GM12878 (cell line): Measurements from ENCODE around the gene PLIN3.

Experiments
- CTCF ChIP-seq, 3 experiments: IDR thresholded peaks in 2 of 3; conservative IDR thresholded peaks in 1 of 3; 2 replicates each; pipeline ENCODE4 v1.5.1; 2011; ENCODE audit warnings: low read depth in 3 of 3, low read length in 3 of 3, mild to moderate bottlenecking in 3 of 3, control low read depth in 2 of 3, moderate library complexity in 2 of 3, inconsistent platforms in 1 of 3, mixed read lengths in 1 of 3; ENCODE audit not compliant: control insufficient read depth in 2 of 3, insufficient read depth in 1 of 3; ENCODE audit errors: extremely low read depth in 1 of 3
- MTA3 ChIP-seq: IDR thresholded peaks from 2 replicates; pipeline ENCODE4 v1.6.1; 2012; ENCODE audit warnings: low read length, inconsistent platforms, borderline replicate concordance
- POLR2A ChIP-seq: IDR thresholded peaks from 2 replicates; pipeline ENCODE4 v1.6.1; 2011; ENCODE audit warnings: low read depth, mild to moderate bottlenecking, low read length
- POLR2AphosphoS2 ChIP-seq: IDR thresholded peaks from 2 replicates; pipeline ENCODE4 v1.6.1; 2011; ENCODE audit warnings: low read depth, mild to moderate bottlenecking, low read length, improper control_type of control experiment, moderate library complexity
- TCF12 ChIP-seq: IDR thresholded peaks from 2 replicates; pipeline ENCODE4 v1.6.1; 2011; ENCODE audit warnings: low read depth, mild to moderate bottlenecking, low read length

GRCh38 chr19:4794971-4795370, 72.5 kb downstream of the PLIN3 start:
- TF ChIP-seq CTCF (IDR thresholded peaks at IDR 0.05 in 2 of 3, conservative IDR thresholded peaks at IDR 0.05 in 1 of 3; ENCODE audit: control insufficient read depth in 2 of 3, extremely low read depth in 1 of 3, insufficient read depth in 1 of 3, low read depth in 3 of 3, low read length in 3 of 3) (no peak), POLR2A (no peak; the same call in 1 of the 2 replicates), TCF12 (no peak), MTA3 (no peak), POLR2AphosphoS2 (no peak)
